Keratinocyte (primary cell): ENCODE results near the gene CECR2.

ENCODE experiments used
- EZH2 ChIP-seq: IDR thresholded peaks from one replicate; pipeline ENCODE4 v1.6.1; 2012; ENCODE audit warnings: inconsistent platforms, mild to moderate bottlenecking, low read length, moderate library complexity
- TF ChIP-seq, protein P1 (sequence below), 3 experiments: IDR thresholded peaks in 1 of 3; conservative IDR thresholded peaks in 1 of 3; optimal IDR thresholded peaks in 1 of 3; 2 replicates in 2 of 3; 3 replicates in 1 of 3; pipeline versions ENCODE3 to v1.5.1; 2011; ENCODE audit warnings: low read length in 3 of 3, mild to moderate bottlenecking in 3 of 3, moderate library complexity in 2 of 3, control low read depth in 1 of 3, inconsistent platforms in 1 of 3; ENCODE audit not compliant: insufficient read depth in 2 of 3; ENCODE audit errors: extremely low read depth in 1 of 3

- TF ChIP-seq, protein P1, sequence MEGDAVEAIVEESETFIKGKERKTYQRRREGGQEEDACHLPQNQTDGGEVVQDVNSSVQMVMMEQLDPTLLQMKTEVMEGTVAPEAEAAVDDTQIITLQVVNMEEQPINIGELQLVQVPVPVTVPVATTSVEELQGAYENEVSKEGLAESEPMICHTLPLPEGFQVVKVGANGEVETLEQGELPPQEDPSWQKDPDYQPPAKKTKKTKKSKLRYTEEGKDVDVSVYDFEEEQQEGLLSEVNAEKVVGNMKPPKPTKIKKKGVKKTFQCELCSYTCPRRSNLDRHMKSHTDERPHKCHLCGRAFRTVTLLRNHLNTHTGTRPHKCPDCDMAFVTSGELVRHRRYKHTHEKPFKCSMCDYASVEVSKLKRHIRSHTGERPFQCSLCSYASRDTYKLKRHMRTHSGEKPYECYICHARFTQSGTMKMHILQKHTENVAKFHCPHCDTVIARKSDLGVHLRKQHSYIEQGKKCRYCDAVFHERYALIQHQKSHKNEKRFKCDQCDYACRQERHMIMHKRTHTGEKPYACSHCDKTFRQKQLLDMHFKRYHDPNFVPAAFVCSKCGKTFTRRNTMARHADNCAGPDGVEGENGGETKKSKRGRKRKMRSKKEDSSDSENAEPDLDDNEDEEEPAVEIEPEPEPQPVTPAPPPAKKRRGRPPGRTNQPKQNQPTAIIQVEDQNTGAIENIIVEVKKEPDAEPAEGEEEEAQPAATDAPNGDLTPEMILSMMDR (optimal IDR thresholded peaks at IDR 0.05 in 1 of 3, IDR thresholded peaks at IDR 0.05 in 1 of 3, conservative IDR thresholded peaks at IDR 0.05 in 1 of 3; ENCODE audit: extremely low read depth in 1 of 3, insufficient read depth in 2 of 3, low read length in 3 of 3) = no peak
- no peak for TF ChIP-seq EZH2
Measured at GRCh38 chr22:17334059-17334458, 35.2 kb upstream of the CECR2 start.
